ENCODE results near the gene TBCEL.

The TBCEL gene

GRCh38 chr11:121132211-121132976 is 108.5 kb downstream of the TBCEL start:
- no peak overlapping the region for H3K4me3 ChIP-seq (ENCODE audit: low read depth, low read length)

GRCh38 chr11:121134741-121135312 is 110.9 kb downstream of the TBCEL start:
- no peak overlapping the region for H3K4me3 ChIP-seq (ENCODE audit: low read depth, low read length)

GRCh38 chr11:121137005-121137404 is 113.1 kb downstream of the TBCEL start:
- H3K4me3 ChIP-seq (ENCODE audit: low read depth, low read length), result no peak overlapping the region

- H3K4me3 ChIP-seq (ENCODE audit: low read depth, low read length), result no peak overlapping the region
Observed at GRCh38 chr11:121138259-121138658, 114.4 kb downstream of the TBCEL start.

GRCh38 chr11:121140369-121140768 is 116.5 kb downstream of the TBCEL start:
- H3K4me3 ChIP-seq (ENCODE audit: low read depth, low read length), result no peak overlapping the region

Measured in iPS-11a (cell line).